ENCODE data around the gene GSE1. TPM values are rescaled to one million over a fixed set of nuclear protein-coding genes. Genes with fewer than 3 reads are reported as not detected.
"Not testable (repeated sequence)": the region's sequence is repeated elsewhere in the genome, so short reads cannot be mapped to it uniquely, and the experiment has no call there.

GSE1 gene
- total RNA-seq, 1 experiment from 2014 or later = 10.1 TPM

GRCh38 chr16:85589688-85590505, 23.2 kb upstream of the GSE1 start:
- no peak for DNase-seq (ENCODE audit: low read depth)

GRCh38 chr16:85590506-85590832, 22.7 kb upstream of the GSE1 start:
- no peak for DNase-seq (ENCODE audit: low read depth)

GRCh38 chr16:85591381-85591780, 21.7 kb upstream of the GSE1 start:
- DNase-seq (ENCODE audit: low read depth) = no peak

GRCh38 chr16:85592277-85592676, 20.8 kb upstream of the GSE1 start:
- not testable (repeated sequence) for DNase-seq (ENCODE audit: low read depth)

- no peak for DNase-seq (ENCODE audit: low read depth)
Measured at GRCh38 chr16:85592700-85593493, 20.2 kb upstream of the GSE1 start.

GRCh38 chr16:85593494-85594221, 19.5 kb upstream of the GSE1 start:
- DNase-seq (ENCODE audit: low read depth) = no peak

- no peak for DNase-seq (ENCODE audit: low read depth)
Measured at GRCh38 chr16:85594273-85594977, 18.7 kb upstream of the GSE1 start.

- DNase-seq (ENCODE audit: low read depth) = no peak
Measured at GRCh38 chr16:85594978-85595661, 18.0 kb upstream of the GSE1 start.

GRCh38 chr16:85595812-85596502, 17.2 kb upstream of the GSE1 start:
- no peak for DNase-seq (ENCODE audit: low read depth)

- no peak for DNase-seq (ENCODE audit: low read depth)
Measured at GRCh38 chr16:85598141-85598540, 15.0 kb upstream of the GSE1 start.

- no peak for DNase-seq (ENCODE audit: low read depth)
Measured at GRCh38 chr16:85600078-85600477, 13.0 kb upstream of the GSE1 start.

- no peak for DNase-seq (ENCODE audit: low read depth)
Measured at GRCh38 chr16:85600530-85601271, 12.4 kb upstream of the GSE1 start.

GRCh38 chr16:85601272-85601639, 11.9 kb upstream of the GSE1 start:
- DNase-seq (ENCODE audit: low read depth) = no peak

- DNase-seq (ENCODE audit: low read depth) = no peak
Measured at GRCh38 chr16:85601730-85602401, 11.3 kb upstream of the GSE1 start.

- DNase-seq (ENCODE audit: low read depth) = no peak
Measured at GRCh38 chr16:85602402-85603202, 10.5 kb upstream of the GSE1 start.

- no peak for DNase-seq (ENCODE audit: low read depth)
Measured at GRCh38 chr16:85603203-85603755, 9.8 kb upstream of the GSE1 start.

GRCh38 chr16:85604145-85604705, 8.9 kb upstream of the GSE1 start:
- DNase-seq (ENCODE audit: low read depth) = no peak
